CD14-positive monocyte (primary cell): ENCODE results near the gene ZNF544. TPM values are rescaled to one million over a fixed set of nuclear protein-coding genes. Genes with fewer than 3 reads are reported as not detected.

ENCODE experiments used
- DNase-seq, 3 donors: peaks; one replicate each; pipeline ENCODE4 v3.0.0-alpha.2; 2011 to 2022
- H2AFZ ChIP-seq: 2 replicates; pipeline ENCODE4 v1.6.0; 2012; ENCODE audit warnings: mild to moderate bottlenecking, low read depth, low read length, inconsistent platforms; ENCODE audit not compliant: insufficient read depth, poor library complexity, severe bottlenecking
- H3K27ac ChIP-seq, 2 donors: 1 replicate in 1 of 2; 2 replicates in 1 of 2; pipeline ENCODE4 v1.5.1; 2012 to 2013; ENCODE audit warnings: low read length in 2 of 2, control low read depth in 1 of 2, inconsistent platforms in 1 of 2, low read depth in 1 of 2, mild to moderate bottlenecking in 1 of 2
- H3K27me3 ChIP-seq, 2 donors: one replicate each; pipeline versions ENCODE4 v1.6.0 to v1.6.1; 2011 to 2013; ENCODE audit warnings: low read length in 2 of 2; ENCODE audit not compliant: control insufficient read depth in 2 of 2, insufficient read depth in 2 of 2
- H3K36me3 ChIP-seq, 2 donors: replicated peaks in 1 of 2; 1 replicate in 1 of 2; 2 replicates in 1 of 2; pipeline versions ENCODE4 v1.5.1 to v1.6.1; 2012 to 2013; ENCODE audit warnings: low read length in 2 of 2, control low read depth in 1 of 2, inconsistent platforms in 1 of 2, mild to moderate bottlenecking in 1 of 2; ENCODE audit not compliant: insufficient read depth in 2 of 2, control insufficient read depth in 1 of 2
- H3K4me1 ChIP-seq, 2 donors: 1 replicate in 1 of 2; 2 replicates in 1 of 2; pipeline versions ENCODE4 v1.5.1 to v1.6.1; 2012 to 2013; ENCODE audit warnings: low read length in 2 of 2, control low read depth in 1 of 2, inconsistent platforms in 1 of 2, mild to moderate bottlenecking in 1 of 2, moderate library complexity in 1 of 2; ENCODE audit not compliant: insufficient read depth in 2 of 2, control insufficient read depth in 1 of 2
- H3K4me2 ChIP-seq: replicated peaks from 2 replicates; pipeline ENCODE3; 2012; ENCODE audit warnings: low read length, moderate library complexity, mild to moderate bottlenecking; ENCODE audit not compliant: poor library complexity, severe bottlenecking; ENCODE audit errors: extremely low read depth
- H3K4me3 ChIP-seq, 3 experiments: fragments of 200-600 bp in 1 of 3; sonication (generic) in 1 of 3; replicated peaks in 1 of 3; 1 replicate in 2 of 3; 2 replicates in 1 of 3; pipeline ENCODE4 v1.5.1; 2011 to 2013; ENCODE audit warnings: low read length in 3 of 3, mild to moderate bottlenecking in 3 of 3, control low read depth in 2 of 3, low read depth in 2 of 3, inconsistent platforms in 1 of 3, moderate library complexity in 1 of 3
- H3K79me2 ChIP-seq: 2 replicates; pipeline ENCODE4 v1.6.0; 2012; ENCODE audit warnings: mild to moderate bottlenecking, control low read depth, inconsistent platforms, low read length, moderate library complexity; ENCODE audit not compliant: insufficient read depth
- H3K9ac ChIP-seq: 2 replicates; pipeline ENCODE4 v1.6.0; 2017; ENCODE audit warnings: low read length, mild to moderate bottlenecking; ENCODE audit not compliant: insufficient read depth, poor library complexity, severe bottlenecking
- H3K9me3 ChIP-seq, 2 donors: replicated peaks in 1 of 2; 1 replicate in 1 of 2; 2 replicates in 1 of 2; pipeline versions ENCODE4 v1.5.1 to v1.6.1; 2012 to 2013; ENCODE audit warnings: low read length in 2 of 2, control low read depth in 1 of 2; ENCODE audit not compliant: control insufficient read depth in 1 of 2, insufficient read depth in 1 of 2
- H4K20me1 ChIP-seq: 2 replicates; pipeline ENCODE4 v1.6.0; 2012; ENCODE audit warnings: mild to moderate bottlenecking, low read length, control low read depth, moderate library complexity; ENCODE audit not compliant: insufficient read depth
- H3K27ac Mint-ChIP-seq, 7 donors: one replicate each; pipeline ENCODE4 v1.8.0; 2020; ENCODE audit warnings: mild to moderate bottlenecking in 7 of 7, mixed read lengths in 7 of 7, moderate library complexity in 6 of 7, inconsistent platforms in 2 of 7
- H3K27me3 Mint-ChIP-seq, 3 donors: one replicate each; pipeline ENCODE4 v1.8.0; 2021 to 2022; ENCODE audit warnings: low read depth in 3 of 3, mild to moderate bottlenecking in 3 of 3, mixed read lengths in 3 of 3, moderate library complexity in 3 of 3, inconsistent platforms in 1 of 3
- H3K36me3 Mint-ChIP-seq, 2 donors: one replicate each; pipeline ENCODE4 v1.8.0; 2020; ENCODE audit warnings: mixed read lengths in 2 of 2, inconsistent platforms in 1 of 2, mild to moderate bottlenecking in 1 of 2
- H3K4me1 Mint-ChIP-seq: one replicate; pipeline ENCODE4 v1.8.0; 2020; ENCODE audit warnings: mild to moderate bottlenecking, mixed read lengths
- H3K4me3 Mint-ChIP-seq, 2 donors: one replicate each; pipeline ENCODE4 v1.8.0; 2020; ENCODE audit warnings: mild to moderate bottlenecking in 2 of 2, mixed read lengths in 2 of 2, moderate library complexity in 1 of 2
- H3K9me3 Mint-ChIP-seq, 7 donors: one replicate each; pipeline ENCODE4 v1.8.0; 2020 to 2022; ENCODE audit warnings: mixed read lengths in 7 of 7, mild to moderate bottlenecking in 6 of 7, moderate library complexity in 6 of 7, inconsistent platforms in 2 of 7
- CTCF ChIP-seq: fragments of 200-600 bp; IDR thresholded peaks from one replicate; pipeline ENCODE4 v1.8.0; 2022; ENCODE audit warnings: antibody characterized with exemption, mild to moderate bottlenecking
- WGBS: methylation state at CpG from one replicate; pipeline ENCODE4 v1.1.5; 2013; ENCODE audit warnings: missing lambda C conversion rate; ENCODE audit not compliant: insufficient coverage; 5-methylcytosine and 5-hydroxymethylcytosine counted together
- intact Hi-C, 2 donors: fragments of 100-400 bp; cut with micrococcal nuclease; formaldehyde crosslinking; loops; one replicate each; pipeline versions ENCODE4 v1.15.0 to v1.15.1; 2023
- polyA plus RNA-seq, 3 donors: library from polyadenylated mRNA; depleted of rRNA in 1 of 3; unstranded in 2 of 3; stranded (reverse) in 1 of 3; fragments of 300-500 nt in 2 of 3; fragments of >200 nt in 1 of 3; fragmentation: Illumina TruSeq in 2 of 3; gene quantifications; 1 replicate in 2 of 3; 2 replicates in 1 of 3; pipeline ENCODE4 v1.2.3, GENCODE V29; 2012 to 2021

Gene ZNF544
- polyA plus RNA-seq, 3 donors = 1.5 to 7.9 (median 2.2) TPM

GRCh38 chr19:58262922-58263296, 34.2 kb downstream of the ZNF544 start:
- peaks cover 0 to 4% (median 0%) of the 10 kb centered on the region in 3 donors for H3K27me3 Mint-ChIP-seq
- Histone ChIP-seq H3K9me3 (peaks cover 96 to 98% of the 10 kb centered on the region in 2 donors), H4K20me1 (no peaks in the 10 kb centered on the region), H3K27ac (no peak overlapping the region), H3K27me3 (no peaks in the 10 kb centered on the region), H3K9ac (no peak overlapping the region), H3K4me1 (no peaks in the 10 kb centered on the region), H2AFZ (no peak overlapping the region), H3K36me3 (peaks cover 0 to 66% of the 10 kb centered on the region in 2 donors), H3K4me2 (no peak overlapping the region), H3K79me2 (no peaks in the 10 kb centered on the region), H3K4me3 (peak overlapping the region in 1 of 3 experiments; percentile 57)
- intact Hi-C loops = no loop called here
- H3K4me3 Mint-ChIP-seq = no peak overlapping the region
- no peaks in the 10 kb centered on the region for H3K4me1 Mint-ChIP-seq
- DNase-seq = no peak
- H3K36me3 Mint-ChIP-seq = peaks cover 31 to 40% of the 10 kb centered on the region in 2 donors
- TF ChIP-seq CTCF = no peak
- WGBS = 100% methylated on average over 4 of the region's 7 CpGs
- H3K9me3 Mint-ChIP-seq = peaks cover 50 to 100% (median 98%) of the 10 kb centered on the region in 7 donors
- H3K27ac Mint-ChIP-seq = no peak overlapping the region

- H3K27ac Mint-ChIP-seq = no peak overlapping the region
- H2AFZ ChIP-seq = no peak overlapping the region
- no peak overlapping the region for H3K4me3 Mint-ChIP-seq
- peaks cover 0 to 2% (median 1%) of the 10 kb centered on the region in 3 donors for H3K27me3 Mint-ChIP-seq
- H3K4me1 Mint-ChIP-seq = no peaks in the 10 kb centered on the region
- H3K36me3 Mint-ChIP-seq = peaks cover 19 to 22% of the 10 kb centered on the region in 2 donors
- H3K9me3 ChIP-seq = peaks cover 94 to 99% of the 10 kb centered on the region in 2 donors
- peak overlapping the region in 1 of 3 experiments; percentile 57 for H3K4me3 ChIP-seq
- no peak for TF ChIP-seq CTCF
- no peak overlapping the region for H3K4me2 ChIP-seq
- no peaks in the 10 kb centered on the region for H3K4me1 ChIP-seq
- H3K79me2 ChIP-seq = no peaks in the 10 kb centered on the region
- H3K27ac ChIP-seq = no peak overlapping the region
- 83% methylated on average over 1 of the region's 3 CpGs for WGBS
- H4K20me1 ChIP-seq = no peaks in the 10 kb centered on the region
- no peaks in the 10 kb centered on the region for H3K27me3 ChIP-seq
- H3K9ac ChIP-seq = no peak overlapping the region
- DNase-seq = no peak
- H3K36me3 ChIP-seq = peaks cover 0 to 48% of the 10 kb centered on the region in 2 donors
- intact Hi-C loops = no loop called here
- peaks cover 37 to 100% (median 96%) of the 10 kb centered on the region in 7 donors for H3K9me3 Mint-ChIP-seq
These were observed 36.4 kb downstream of the ZNF544 start for GRCh38 chr19:58265100-58265499.
